ENCODE measurements around the gene CDH15. TPM values are rescaled to one million over a fixed set of nuclear protein-coding genes. Genes with fewer than 3 reads are reported as not detected.

The CDH15 gene
- total and polyA plus RNA-seq, 2 of the 13 experiments (the other 11 are each of a cell fraction or from before 2014, with no cell fraction given): 0.74 to 2.2 TPM

DNA sequence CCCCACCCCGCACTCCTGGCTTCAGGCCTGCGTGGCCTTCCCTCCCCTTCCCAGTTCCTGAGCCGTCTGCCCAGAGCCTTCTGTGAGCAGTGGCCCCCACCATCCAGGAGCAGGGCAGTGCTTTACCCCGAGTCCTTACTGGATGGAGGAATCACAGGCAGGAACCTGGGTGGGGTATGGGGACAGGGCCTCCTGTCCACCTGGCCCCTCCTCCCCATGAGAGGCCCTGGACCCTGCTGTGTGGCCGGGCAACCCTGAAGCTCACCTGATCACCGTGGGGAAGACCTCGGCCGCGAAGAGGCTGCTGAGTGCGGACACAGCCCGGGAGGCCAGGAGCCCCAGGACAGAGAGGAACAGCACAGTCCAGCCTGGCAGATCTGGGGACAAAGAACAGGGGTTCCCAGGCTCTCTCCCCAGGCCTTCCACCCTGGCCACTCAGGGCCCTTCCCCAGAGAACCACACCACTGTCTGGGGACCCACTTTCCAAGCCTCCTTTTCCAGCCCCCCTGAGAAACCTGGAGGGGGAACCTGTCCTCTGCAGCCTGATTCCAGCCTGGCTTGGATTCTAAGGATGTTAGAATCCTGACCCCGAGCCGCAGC, 25.6 kb downstream of the CDH15 start (continued):
- TF ChIP-seq ZBTB43 (CRISPR knock-in tag; conservative IDR thresholded peaks at IDR 0.05) (no peak), ZMYM3 (CRISPR knock-in tag; IDR thresholded peaks at IDR 0.05) (no peak), ATF7 (IDR thresholded peaks at IDR 0.05) (no peak), ATF7 (CRISPR knock-in tag; IDR thresholded peaks at IDR 0.05) (peak; percentile 12; the same call in 1 of the 2 replicates), NPAS2 (CRISPR knock-in tag; IDR thresholded peaks at IDR 0.05; ENCODE audit: borderline replicate concordance) (no peak), HBP1 (CRISPR knock-in tag; IDR thresholded peaks at IDR 0.05; ENCODE audit: low read depth) (no peak), MAFK (conservative IDR thresholded peaks at IDR 0.05 in 1 of 2, IDR thresholded peaks at IDR 0.05 in 1 of 2; ENCODE audit: low read length in 2 of 2) (no peak), HMGA1 (CRISPR knock-in tag; conservative IDR thresholded peaks at IDR 0.05) (no peak), ARID4A (CRISPR knock-in tag; IDR thresholded peaks at IDR 0.05; ENCODE audit: borderline replicate concordance) (no peak), HDAC6 (IDR thresholded peaks at IDR 0.05; ENCODE audit: low read depth, low read length) (no peak)
- TF ChIP-seq, protein P1, sequence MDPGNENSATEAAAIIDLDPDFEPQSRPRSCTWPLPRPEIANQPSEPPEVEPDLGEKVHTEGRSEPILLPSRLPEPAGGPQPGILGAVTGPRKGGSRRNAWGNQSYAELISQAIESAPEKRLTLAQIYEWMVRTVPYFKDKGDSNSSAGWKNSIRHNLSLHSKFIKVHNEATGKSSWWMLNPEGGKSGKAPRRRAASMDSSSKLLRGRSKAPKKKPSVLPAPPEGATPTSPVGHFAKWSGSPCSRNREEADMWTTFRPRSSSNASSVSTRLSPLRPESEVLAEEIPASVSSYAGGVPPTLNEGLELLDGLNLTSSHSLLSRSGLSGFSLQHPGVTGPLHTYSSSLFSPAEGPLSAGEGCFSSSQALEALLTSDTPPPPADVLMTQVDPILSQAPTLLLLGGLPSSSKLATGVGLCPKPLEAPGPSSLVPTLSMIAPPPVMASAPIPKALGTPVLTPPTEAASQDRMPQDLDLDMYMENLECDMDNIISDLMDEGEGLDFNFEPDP (CRISPR knock-in tag; conservative IDR thresholded peaks at IDR 0.05): no peak
- TF ChIP-seq, protein P2, sequence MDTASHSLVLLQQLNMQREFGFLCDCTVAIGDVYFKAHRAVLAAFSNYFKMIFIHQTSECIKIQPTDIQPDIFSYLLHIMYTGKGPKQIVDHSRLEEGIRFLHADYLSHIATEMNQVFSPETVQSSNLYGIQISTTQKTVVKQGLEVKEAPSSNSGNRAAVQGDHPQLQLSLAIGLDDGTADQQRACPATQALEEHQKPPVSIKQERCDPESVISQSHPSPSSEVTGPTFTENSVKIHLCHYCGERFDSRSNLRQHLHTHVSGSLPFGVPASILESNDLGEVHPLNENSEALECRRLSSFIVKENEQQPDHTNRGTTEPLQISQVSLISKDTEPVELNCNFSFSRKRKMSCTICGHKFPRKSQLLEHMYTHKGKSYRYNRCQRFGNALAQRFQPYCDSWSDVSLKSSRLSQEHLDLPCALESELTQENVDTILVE (CRISPR knock-in tag; IDR thresholded peaks at IDR 0.05): no peak
- TF ChIP-seq, protein P3, sequence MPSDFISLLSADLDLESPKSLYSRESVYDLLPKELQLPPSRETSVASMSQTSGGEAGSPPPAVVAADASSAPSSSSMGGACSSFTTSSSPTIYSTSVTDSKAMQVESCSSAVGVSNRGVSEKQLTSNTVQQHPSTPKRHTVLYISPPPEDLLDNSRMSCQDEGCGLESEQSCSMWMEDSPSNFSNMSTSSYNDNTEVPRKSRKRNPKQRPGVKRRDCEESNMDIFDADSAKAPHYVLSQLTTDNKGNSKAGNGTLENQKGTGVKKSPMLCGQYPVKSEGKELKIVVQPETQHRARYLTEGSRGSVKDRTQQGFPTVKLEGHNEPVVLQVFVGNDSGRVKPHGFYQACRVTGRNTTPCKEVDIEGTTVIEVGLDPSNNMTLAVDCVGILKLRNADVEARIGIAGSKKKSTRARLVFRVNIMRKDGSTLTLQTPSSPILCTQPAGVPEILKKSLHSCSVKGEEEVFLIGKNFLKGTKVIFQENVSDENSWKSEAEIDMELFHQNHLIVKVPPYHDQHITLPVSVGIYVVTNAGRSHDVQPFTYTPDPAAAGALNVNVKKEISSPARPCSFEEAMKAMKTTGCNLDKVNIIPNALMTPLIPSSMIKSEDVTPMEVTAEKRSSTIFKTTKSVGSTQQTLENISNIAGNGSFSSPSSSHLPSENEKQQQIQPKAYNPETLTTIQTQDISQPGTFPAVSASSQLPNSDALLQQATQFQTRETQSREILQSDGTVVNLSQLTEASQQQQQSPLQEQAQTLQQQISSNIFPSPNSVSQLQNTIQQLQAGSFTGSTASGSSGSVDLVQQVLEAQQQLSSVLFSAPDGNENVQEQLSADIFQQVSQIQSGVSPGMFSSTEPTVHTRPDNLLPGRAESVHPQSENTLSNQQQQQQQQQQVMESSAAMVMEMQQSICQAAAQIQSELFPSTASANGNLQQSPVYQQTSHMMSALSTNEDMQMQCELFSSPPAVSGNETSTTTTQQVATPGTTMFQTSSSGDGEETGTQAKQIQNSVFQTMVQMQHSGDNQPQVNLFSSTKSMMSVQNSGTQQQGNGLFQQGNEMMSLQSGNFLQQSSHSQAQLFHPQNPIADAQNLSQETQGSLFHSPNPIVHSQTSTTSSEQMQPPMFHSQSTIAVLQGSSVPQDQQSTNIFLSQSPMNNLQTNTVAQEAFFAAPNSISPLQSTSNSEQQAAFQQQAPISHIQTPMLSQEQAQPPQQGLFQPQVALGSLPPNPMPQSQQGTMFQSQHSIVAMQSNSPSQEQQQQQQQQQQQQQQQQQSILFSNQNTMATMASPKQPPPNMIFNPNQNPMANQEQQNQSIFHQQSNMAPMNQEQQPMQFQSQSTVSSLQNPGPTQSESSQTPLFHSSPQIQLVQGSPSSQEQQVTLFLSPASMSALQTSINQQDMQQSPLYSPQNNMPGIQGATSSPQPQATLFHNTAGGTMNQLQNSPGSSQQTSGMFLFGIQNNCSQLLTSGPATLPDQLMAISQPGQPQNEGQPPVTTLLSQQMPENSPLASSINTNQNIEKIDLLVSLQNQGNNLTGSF (CRISPR knock-in tag; IDR thresholded peaks at IDR 0.05): no peak
